HG03280 (cell line): Measurements from ENCODE around the gene AGBL3.
"Not testable (repeated sequence)": the region's sequence is repeated elsewhere in the genome, so short reads cannot be mapped to it uniquely, and the experiment has no call there.

ENCODE experiments used
- ATAC-seq: cut with Tn5 transposase; IDR thresholded peaks from one replicate; pipeline ENCODE4 v1.9.1; 2021; ENCODE audit warnings: mild to moderate bottlenecking, moderate library complexity; ENCODE audit not compliant: unreplicated experiment

AGBL3 gene

DNA sequence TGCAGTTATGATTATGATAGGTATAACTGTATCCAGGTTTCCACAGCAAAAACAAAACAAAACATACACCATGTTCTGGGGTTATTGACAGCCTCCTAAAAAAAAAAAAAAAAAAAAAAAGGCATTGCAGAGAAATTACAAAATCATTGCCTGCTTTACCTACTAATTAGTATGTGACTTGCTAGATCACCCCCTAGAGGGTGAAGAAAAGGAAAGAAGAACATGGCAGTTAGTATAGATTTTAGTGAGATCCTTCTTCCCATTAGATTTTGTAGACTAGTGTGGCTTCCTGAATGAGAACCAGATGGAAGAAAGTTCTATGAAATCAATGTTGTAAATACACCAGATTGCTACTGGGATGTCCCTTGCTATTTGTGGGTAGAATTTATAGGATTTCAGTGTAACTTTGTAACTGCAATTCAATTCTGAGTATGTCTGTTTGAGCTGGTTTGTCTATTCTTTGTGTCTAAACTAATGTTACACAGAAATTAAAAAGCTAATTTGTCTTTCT, 24.0 kb upstream of the AGBL3 start:
- no peak for ATAC-seq

DNA sequence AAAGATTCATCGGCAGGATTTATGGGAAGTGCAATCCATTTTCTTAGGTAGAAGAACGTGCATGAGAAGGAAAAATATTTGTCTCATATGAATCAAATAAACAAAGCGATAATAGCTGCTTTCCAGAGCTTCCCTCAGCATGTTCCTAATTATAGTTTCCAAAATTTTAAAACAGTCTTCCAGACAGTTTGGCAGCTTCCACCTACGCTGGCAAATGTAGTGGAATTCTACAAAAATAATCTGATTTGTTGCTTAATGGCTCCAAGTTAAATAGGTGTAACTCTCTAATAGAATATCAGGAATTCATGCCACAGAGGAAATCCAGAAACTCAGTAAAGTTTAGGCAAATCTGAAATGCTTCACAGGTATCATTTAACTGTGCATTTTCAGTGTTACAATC, 23.3 kb upstream of the AGBL3 start:
- no peak for ATAC-seq

DNA sequence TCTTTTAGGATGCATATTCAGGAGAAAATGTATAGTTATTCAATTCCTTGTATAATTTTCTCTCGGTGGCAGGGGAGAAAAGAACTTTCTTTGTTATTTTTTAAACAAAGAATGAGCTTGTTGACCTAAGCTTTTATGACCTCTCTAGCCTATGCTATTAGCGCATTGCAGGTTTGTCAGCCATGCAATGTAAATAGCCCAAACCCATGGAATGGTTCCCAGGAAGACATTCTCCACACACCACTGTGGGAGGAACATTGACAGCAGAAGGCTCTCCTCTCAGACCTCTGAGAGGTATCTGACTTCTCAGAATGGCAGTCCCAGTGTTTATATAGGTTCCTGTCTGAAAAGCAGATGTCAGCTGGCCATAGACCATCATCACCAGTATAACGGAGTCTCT, 19.6 kb upstream of the AGBL3 start:
- no peak for ATAC-seq

DNA sequence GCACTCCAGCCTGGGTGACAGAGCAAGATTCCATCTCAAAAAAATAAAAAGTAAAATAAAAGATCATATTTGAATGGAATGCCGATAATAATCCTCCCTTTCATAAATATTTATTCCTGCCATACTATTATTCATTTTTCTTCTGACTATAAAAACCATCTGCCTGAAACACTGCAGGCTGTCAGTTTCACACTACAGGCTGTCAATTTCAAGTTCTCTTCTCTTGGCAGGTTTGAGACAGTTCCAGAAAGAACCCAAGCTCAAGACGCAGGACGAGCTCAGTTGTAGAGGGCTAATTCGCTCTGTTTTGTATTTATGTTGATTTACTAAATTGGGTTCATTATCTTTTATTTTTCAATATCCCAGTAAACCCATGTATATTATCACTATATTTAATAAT, 18.2 kb upstream of the AGBL3 start:
- no peak for ATAC-seq

DNA sequence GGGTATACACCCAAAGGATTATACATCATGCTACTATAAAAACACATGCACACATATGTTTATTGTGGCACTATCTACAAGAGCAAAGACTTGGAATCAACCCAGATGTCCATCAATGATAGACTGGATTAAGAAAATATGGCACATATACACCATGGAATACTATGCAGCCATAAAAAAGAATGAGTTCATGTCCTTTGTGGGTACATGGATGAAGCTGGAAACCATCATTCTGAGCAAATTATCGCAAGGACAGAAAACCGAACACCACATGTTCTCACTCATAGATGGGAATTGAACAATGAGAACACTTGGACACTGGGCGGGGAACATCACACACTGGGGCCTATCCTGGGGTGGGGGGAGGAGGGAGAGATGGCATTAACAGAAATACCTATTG, 4.7 kb upstream of the AGBL3 start:
- ATAC-seq = not testable (repeated sequence)

DNA sequence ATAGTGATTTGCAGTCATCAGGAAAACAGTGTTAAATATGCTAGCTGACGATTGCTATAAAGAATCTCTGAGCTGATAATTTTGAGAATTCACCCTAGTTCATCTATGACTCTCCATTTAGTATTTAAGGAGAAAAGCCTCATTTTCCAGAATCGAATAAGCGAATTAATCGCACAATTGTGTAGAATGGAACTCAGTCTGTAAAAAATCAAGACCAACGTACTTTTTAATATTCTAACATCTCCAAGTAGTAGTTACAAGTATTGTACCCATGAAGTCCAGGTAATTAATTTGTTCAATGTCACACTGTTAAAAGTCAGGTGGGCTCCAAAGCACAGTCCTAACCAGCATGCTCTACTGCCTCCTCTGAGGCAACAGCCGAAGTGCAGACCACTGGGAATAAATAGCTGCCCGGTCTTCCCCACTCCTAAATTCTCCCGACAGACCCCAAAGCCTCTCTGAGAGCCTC, 380 bp upstream of the AGBL3 start:
- peak; percentile 45 for ATAC-seq

DNA sequence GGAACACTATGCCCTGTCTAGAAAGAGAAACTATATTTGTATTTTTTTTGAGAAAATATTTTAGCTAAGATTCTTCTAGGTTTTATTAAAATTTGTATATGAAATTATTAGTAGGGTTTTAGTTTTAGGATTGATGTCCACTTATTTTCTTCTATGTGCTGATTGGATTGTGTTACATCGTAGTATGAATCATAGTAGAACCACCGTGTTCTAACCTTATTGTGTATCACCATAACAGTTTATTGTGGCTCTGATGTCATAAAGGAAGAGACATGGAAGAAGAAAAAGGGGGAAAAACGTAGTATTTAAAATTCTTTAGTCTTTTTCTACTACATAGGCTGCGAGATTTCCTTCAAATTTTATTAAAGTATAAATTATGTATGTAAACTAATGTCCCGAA, 1.9 kb downstream of the AGBL3 start:
- no peak for ATAC-seq

DNA sequence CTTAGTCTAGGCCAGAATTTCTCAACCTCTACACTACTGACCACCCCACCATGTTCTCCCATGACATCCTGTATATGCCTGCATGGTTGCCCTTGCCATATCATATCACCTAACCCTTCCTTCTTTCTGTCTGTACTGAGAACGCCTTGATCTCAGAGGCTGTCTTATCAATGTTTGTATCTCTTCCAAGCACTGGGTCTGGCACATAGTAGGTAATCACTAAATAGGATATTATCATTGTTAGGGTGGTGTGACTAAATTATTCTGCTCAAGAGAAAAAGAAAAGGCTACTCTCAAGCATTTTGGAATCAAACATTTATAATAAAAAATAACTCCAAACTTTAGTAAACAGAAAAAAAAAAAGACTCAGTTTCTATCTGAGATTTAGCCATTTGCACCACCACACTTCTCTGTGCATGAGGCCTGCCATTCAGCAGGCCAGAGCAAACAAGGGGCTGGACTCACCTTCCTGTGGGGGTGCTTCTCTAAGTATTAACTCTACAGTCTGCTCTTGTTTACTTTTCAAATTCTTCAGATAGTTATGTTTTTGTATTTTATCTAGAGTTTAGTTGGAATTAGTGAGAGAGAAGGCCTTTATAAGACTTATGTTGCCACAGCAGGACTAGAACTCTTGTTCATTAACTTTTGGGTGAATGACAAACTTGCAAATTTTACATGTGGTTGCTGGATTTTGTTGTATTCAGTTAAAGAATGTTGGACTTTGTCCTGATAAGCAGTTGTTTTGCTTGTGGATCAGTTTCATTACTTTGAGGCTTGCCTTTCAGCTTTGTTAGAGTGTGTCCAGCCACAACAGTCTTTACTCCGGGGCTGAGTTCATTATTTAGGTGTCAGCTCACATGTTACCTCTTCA, 5.4 kb downstream of the AGBL3 start:
- ATAC-seq = no peak

DNA sequence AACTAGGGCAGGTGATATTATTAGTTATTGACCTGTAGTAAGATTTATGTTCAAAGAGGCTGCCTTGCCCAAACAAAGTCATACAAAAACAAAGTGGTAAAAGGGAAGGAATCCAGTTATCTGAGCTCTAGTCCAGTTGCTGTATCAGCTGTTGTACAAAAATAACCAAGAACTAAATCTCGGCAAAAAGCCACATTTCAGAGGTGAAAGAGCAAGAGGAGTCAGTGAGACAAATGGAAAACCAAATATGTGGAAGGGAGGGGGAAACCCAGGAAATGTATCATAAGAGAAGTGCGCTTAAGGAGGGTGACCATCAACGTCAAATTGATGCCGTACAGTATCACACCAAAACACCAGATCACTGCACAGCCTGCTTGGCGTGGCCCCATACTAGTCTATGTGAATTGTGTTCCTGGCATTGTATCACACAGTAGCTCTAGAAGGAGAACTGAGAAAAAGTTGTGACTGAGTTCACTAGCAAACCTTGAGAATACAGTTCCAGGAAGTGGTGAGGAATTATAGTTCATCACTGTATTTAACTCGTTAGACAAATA, 6.4 kb downstream of the AGBL3 start:
- ATAC-seq = peak; percentile 70

DNA sequence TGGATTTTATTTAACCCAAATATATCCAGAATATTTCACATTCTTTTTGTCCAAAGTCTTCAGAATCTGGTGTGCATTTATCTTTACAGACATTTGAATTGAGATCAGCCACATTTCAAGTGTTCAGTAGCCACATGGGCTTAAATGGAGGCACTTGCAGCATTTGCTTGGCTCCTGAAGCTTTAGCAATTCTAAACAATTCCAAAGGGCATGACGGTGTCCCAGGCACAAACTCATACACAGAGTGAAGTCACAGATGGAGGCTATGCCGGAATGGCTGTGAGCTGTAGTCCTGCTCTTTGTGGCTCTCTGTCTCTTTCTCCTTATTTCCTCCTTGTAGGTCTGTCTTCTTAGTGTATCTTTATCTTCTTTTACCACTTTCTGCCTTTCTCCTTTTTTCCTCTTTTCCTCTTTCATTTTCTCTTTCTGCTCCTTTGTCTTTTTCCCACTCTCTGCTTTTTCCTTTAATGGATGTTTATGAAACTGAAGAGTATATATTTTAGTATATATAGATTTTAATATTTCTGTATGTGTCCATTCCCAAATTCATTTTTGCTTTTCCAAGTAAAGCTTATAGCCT, 7.7 kb downstream of the AGBL3 start:
- ATAC-seq = no peak

DNA sequence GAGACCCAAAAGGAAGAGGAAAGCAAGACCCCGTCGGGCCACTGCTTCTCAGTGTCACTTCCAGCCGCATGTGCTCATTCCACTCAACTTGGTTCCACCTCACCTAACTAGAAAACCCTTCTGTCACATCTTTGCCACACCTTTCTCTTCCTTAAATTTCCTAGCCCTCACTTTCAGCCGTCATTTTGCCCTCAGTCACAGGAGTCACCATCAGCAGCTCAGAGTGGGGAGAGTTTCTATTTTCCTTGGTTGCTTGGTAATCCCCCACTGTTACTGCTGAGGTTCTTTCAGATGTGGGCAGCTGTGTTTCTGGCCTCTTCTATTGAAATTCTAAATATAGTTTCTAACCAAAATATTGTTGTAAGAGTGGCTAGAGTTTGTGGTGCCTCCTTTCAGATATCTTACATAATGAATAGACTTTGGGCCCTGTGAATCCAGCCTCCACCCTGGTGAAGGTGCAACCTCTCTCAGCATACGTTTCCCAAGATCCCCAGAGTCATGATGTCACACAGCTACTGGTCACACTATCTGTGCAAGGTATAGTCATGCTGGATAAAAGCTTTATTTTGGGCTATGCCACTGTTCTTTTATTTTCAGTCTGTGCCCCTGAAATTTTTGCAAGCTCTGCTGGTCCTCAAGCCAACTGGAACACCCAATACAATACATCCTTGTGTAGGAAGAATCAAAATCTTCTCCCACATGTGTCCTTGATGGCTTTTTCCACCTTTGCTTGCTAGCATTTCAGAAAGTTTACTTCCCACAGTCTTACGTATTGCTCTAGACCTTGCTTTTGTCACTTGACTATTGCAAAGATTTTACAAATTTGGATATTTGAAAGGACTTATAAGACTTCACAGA, 9.2 kb downstream of the AGBL3 start:
- ATAC-seq = peak; percentile 48

DNA sequence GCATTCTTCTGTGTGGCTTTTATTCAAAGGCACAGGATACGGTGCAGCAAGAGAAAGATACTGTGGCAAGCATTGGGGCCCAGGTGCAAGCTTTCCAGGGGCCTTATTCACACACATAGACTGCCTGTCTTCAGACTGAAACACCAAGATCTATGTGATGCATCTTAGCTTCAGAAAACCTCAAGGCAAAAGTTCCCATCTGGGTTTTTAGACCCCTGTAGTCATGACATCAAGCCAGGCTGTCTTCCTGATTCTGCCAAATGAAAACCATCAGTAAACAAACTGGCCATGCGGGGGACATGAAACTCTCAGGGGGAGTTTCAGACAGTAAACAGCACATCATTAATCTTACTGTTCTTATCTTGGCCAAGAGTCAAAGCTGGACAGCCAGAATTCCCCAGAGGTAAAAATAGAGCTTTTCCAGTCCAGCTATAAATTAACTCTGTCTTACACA, 9.8 kb downstream of the AGBL3 start:
- ATAC-seq = peak; percentile 37

DNA sequence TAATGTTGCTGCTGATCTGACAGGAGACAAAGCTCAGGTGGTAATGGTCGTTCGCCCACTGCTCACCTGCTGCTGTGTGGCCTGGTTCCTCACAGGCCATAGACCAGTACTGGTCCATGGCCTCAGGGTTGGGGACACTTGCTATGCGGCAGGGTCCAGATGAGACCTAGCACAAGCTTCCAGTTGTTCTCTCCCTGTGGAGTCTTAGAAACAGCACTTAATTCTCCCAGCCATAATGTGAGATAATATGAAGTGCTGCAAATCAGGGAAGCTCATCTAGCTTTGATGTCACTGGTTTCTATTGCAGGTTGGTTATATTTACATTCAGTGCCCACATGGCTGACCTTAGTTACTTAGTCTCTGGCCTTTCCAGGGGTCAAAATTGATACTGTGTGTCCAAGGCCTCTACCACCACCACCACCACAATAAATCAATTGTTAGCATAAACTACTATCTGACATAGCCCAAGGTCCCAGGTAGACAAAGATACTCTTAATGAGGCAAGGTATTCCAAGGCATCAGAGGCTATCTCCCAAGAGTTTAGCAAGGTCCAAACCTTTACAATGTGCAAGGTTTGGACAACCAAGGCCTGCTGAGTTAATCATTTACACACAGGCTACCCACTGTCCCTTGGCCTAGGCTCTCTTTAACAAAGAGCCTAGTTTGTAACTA, 11.0 kb downstream of the AGBL3 start:
- no peak for ATAC-seq

DNA sequence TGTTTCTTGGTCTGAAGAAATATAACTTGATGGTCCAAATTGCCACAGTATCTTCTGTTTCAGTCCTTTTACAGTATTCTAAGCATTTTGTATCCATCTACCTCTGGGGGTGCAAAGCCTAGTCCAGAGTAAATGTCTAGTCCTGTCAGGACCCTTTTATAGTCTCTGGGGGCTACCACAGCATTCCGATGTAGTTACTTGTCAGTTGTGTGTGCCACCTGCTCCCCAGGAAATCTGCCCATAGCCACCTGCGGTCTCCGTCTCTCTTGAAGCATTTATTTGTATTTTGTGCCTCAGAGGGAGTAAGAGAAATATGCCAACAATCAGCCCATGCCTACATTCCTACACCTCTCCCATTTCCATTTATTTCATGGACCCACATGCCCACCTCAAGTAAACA, 12.8 kb downstream of the AGBL3 start:
- ATAC-seq = no peak

DNA sequence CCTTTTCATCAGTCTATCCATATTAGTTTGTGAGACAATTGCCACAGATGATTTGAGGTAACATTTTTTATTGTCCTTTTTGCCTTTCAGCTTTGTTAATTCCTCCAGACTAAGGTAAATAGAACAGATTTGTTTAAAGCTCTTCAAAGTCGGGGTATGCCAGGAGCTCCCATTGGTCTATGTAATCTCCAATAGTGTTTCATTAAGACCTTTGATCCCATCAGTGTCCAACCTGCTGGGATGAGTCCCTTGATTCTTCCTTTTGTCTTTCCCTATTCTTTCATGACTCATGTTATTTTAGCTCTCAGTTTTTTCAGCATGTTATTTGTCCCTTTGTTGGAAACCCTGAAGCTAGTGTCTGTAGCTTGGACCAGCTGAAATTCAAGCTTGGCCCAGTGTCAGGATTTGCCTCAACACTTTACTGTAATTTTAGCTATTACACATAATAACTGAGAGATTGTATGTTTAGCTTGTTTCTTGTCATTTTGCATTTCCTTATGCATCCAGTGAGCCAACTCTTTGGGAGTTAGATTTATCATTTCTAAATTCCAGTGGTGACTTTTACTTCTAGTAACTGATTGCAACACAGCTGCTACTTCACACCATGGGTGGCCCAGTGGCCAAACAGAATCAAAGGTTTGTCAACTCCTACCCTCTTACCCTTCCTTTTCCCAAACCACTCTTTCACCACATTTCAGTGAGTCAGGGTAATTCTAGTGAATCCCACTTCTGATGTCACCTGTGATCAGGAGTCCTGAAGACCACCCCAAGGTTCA, 15.3 kb downstream of the AGBL3 start:
- no peak for ATAC-seq

DNA sequence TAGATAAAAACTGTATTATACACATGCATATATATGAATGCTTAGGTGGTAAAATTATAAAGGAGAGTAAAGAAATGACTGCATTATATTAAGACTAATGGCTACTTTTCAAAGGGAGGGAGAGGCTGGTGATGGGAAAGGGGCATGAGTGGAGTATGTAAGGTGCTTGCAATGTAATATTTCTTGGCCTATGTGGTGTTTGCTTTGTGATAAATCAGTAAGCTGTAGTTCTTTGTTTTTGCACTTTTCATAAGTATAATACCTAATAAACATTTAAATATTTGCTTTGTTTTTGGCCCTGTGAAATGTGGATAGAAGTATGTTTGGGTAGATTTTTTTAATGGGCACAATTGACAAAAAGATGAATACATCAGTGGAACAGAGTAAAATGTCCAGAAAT, 25.9 kb downstream of the AGBL3 start:
- no peak for ATAC-seq

DNA sequence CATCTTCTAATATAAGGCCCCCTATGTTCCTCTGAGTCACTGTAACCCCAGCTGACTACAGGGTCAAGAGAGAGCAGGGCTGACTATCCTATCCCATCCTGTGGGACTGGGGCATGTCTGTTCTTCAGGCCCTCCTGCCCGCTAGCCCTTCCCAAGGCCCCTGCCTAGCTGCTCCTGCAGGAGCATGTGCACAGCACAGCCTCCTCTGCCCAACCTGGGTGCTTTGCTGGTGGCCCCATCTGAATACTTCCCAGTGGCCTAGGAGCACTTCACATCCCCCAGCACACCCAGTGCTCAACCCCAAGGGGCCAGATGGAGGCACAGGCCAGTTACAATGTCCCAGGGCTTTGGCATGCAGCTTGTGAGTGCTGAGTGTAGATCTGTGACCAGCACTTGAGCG, 37.3 kb downstream of the AGBL3 start:
- no peak for ATAC-seq

DNA sequence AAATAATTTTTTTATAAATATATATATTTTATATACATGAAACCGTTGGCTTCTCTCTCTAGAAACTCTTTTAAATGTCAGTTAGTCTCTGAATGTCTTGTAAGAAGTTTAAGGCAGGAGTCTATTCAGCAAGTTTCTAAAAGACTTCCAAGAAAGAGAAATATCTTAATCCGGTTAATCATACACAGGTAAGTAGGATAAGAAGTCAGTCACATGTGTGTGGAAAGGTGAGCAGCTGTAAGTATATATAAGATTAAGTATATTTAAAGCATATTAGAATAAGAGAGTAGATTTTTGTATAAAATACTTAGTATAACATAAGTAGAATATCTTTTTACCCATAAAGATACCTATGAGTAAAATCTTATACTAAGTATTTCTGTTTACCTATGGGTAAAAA, 48.9 kb downstream of the AGBL3 start:
- no peak for ATAC-seq

DNA sequence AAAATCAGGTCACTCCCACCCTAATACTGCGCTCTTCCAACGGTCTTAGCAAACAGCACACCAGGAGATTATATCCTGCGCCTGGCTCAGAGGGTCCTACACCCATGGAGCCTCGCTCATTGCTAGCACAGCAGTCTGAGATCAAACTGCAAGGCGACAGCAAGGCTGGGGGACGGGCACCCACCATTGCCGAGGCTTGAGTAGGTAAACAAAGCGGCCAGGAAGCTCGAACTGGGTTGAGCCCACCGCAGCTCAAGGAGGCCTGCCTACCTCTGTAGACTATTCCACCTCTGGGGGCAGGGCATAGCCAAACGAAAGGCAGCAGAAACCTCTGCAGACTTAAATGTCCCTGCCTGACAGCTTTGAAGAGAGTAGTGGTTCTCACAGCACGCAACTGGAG, 80.7 kb downstream of the AGBL3 start:
- not testable (repeated sequence) for ATAC-seq

DNA sequence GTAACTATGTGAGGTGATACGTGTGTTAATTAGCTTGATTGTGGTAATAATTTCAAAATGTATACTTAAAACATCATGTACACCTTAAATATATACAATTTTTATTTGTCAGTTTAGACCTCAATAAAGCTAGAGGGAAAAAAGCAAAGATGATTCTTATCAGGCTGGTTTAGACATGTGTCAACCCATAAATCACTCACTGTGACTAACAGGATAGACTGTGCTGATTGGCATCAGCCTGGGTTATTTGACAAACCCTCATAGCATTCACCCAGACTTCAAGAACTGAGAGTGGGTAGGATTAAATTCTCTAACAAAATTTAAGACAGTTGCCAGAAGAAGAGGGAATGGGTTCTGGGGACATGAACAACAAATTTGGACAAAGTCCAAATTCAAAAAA, 87.8 kb downstream of the AGBL3 start:
- ATAC-seq = no peak
